ENCODE results near the gene ZC3H7A. TPM values are rescaled to one million over a fixed set of nuclear protein-coding genes. Genes with fewer than 3 reads are reported as not detected.
A peak's percentile ranks its signal among the peaks of the same experiment; 100 is the strongest.

Gene ZC3H7A
- total and polyA plus RNA-seq, 10 of the 15 experiments (the other 5 are each of a cell fraction or from before 2014, with no cell fraction given) = 46.3 to 188 (median 68.6) TPM

GRCh38 chr16:11783319-11784037 lies 13.6 kb downstream of the ZC3H7A start (continued):
- TF ChIP-seq, protein P1, sequence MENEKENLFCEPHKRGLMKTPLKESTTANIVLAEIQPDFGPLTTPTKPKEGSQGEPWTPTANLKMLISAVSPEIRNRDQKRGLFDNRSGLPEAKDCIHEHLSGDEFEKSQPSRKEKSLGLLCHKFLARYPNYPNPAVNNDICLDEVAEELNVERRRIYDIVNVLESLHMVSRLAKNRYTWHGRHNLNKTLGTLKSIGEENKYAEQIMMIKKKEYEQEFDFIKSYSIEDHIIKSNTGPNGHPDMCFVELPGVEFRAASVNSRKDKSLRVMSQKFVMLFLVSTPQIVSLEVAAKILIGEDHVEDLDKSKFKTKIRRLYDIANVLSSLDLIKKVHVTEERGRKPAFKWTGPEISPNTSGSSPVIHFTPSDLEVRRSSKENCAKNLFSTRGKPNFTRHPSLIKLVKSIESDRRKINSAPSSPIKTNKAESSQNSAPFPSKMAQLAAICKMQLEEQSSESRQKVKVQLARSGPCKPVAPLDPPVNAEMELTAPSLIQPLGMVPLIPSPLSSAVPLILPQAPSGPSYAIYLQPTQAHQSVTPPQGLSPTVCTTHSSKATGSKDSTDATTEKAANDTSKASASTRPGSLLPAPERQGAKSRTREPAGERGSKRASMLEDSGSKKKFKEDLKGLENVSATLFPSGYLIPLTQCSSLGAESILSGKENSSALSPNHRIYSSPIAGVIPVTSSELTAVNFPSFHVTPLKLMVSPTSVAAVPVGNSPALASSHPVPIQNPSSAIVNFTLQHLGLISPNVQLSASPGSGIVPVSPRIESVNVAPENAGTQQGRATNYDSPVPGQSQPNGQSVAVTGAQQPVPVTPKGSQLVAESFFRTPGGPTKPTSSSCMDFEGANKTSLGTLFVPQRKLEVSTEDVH (IDR thresholded peaks at IDR 0.05; ENCODE audit: low read depth, partially characterized antibody) = peak; percentile 54
- TF ChIP-seq HDGF (IDR thresholded peaks at IDR 0.05) = no peak
- TF ChIP-seq CREB1 (IDR thresholded peaks at IDR 0.05; ENCODE audit: low read depth) = peak; percentile 74
- TF ChIP-seq RAD21 (IDR thresholded peaks at IDR 0.05; ENCODE audit: insufficient read depth, low read depth, low read length) = no peak
- peak; percentile 9; the same call in 1 of the 2 replicates for TF ChIP-seq SMC3 (IDR thresholded peaks at IDR 0.05; ENCODE audit: borderline replicate concordance, low read length)
- 0 out of 2 replicates have a peak, but pooled peaks have one; percentile 9 for TF ChIP-seq ZSCAN29 (IDR thresholded peaks at IDR 0.05)
- no peak for TF ChIP-seq WRNIP1 (IDR thresholded peaks at IDR 0.05; ENCODE audit: borderline replicate concordance, low read depth, low read length)
- no peak for TF ChIP-seq NFXL1 (IDR thresholded peaks at IDR 0.05; ENCODE audit: borderline replicate concordance)
- TF ChIP-seq E2F4 (IDR thresholded peaks at IDR 0.05; ENCODE audit: low read depth, low read length) = no peak
- TF ChIP-seq NRF1 (conservative IDR thresholded peaks at IDR 0.05; ENCODE audit: low read depth, low read length) = no peak
